Osteocyte (in vitro differentiated cells): ENCODE measurements around the gene ENG. TPM values are rescaled to one million over a fixed set of nuclear protein-coding genes. Genes with fewer than 3 reads are reported as not detected.

Source experiments
- DNase-seq: peaks from one replicate; pipeline ENCODE4 v3.0.0; 2021; ENCODE audit warnings: mixed read lengths; ENCODE audit not compliant: unreplicated experiment; ENCODE audit errors: extremely low spot score
- H3K27ac Mint-ChIP-seq: one replicate; pipeline ENCODE4 v1.8.0; 2021; ENCODE audit warnings: mild to moderate bottlenecking, mixed read lengths; ENCODE audit not compliant: unreplicated experiment
- H3K27me3 Mint-ChIP-seq: one replicate; pipeline ENCODE4 v1.8.0; 2021; ENCODE audit warnings: mixed read lengths; ENCODE audit not compliant: unreplicated experiment
- H3K36me3 Mint-ChIP-seq: one replicate; pipeline ENCODE4 v1.8.0; 2021; ENCODE audit warnings: mixed read lengths; ENCODE audit not compliant: unreplicated experiment
- H3K4me1 Mint-ChIP-seq: one replicate; pipeline ENCODE4 v1.8.0; 2021; ENCODE audit warnings: mixed read lengths; ENCODE audit not compliant: unreplicated experiment
- H3K4me3 Mint-ChIP-seq: one replicate; pipeline ENCODE4 v1.8.0; 2021; ENCODE audit warnings: mild to moderate bottlenecking, moderate library complexity, mixed read lengths; ENCODE audit not compliant: unreplicated experiment
- H3K9me3 Mint-ChIP-seq: one replicate; pipeline ENCODE4 v1.8.0; 2021; ENCODE audit warnings: mixed read lengths; ENCODE audit not compliant: unreplicated experiment
- total RNA-seq: library from RNA; stranded (reverse); gene quantifications from 2 replicates; pipeline ENCODE4 v1.2.1, GENCODE V29; 2021
- TF ChIP-seq, protein P1 (sequence below): fragments of 200-600 bp; sonication (generic); IDR thresholded peaks from 2 replicates; pipeline ENCODE4 v1.5.0; 2021; ENCODE audit warnings: antibody characterized with exemption, mild to moderate bottlenecking, moderate library complexity

ENG gene
- total RNA-seq, 1 donor from 2014 or later, result 143 TPM

GRCh38 chr9:127776924-127777289 lies 77.6 kb downstream of the ENG start:
- no peak overlapping the region for H3K27ac Mint-ChIP-seq
- H3K4me1 Mint-ChIP-seq, result peaks cover 15% of the 10 kb centered on the region
- H3K36me3 Mint-ChIP-seq, result no peaks in the 10 kb centered on the region
- DNase-seq, result no peak
- no peaks in the 10 kb centered on the region for H3K9me3 Mint-ChIP-seq
- no peak overlapping the region for H3K4me3 Mint-ChIP-seq
- no peaks in the 10 kb centered on the region for H3K27me3 Mint-ChIP-seq
- TF ChIP-seq, protein P1, sequence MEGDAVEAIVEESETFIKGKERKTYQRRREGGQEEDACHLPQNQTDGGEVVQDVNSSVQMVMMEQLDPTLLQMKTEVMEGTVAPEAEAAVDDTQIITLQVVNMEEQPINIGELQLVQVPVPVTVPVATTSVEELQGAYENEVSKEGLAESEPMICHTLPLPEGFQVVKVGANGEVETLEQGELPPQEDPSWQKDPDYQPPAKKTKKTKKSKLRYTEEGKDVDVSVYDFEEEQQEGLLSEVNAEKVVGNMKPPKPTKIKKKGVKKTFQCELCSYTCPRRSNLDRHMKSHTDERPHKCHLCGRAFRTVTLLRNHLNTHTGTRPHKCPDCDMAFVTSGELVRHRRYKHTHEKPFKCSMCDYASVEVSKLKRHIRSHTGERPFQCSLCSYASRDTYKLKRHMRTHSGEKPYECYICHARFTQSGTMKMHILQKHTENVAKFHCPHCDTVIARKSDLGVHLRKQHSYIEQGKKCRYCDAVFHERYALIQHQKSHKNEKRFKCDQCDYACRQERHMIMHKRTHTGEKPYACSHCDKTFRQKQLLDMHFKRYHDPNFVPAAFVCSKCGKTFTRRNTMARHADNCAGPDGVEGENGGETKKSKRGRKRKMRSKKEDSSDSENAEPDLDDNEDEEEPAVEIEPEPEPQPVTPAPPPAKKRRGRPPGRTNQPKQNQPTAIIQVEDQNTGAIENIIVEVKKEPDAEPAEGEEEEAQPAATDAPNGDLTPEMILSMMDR, result no peak

DNA sequence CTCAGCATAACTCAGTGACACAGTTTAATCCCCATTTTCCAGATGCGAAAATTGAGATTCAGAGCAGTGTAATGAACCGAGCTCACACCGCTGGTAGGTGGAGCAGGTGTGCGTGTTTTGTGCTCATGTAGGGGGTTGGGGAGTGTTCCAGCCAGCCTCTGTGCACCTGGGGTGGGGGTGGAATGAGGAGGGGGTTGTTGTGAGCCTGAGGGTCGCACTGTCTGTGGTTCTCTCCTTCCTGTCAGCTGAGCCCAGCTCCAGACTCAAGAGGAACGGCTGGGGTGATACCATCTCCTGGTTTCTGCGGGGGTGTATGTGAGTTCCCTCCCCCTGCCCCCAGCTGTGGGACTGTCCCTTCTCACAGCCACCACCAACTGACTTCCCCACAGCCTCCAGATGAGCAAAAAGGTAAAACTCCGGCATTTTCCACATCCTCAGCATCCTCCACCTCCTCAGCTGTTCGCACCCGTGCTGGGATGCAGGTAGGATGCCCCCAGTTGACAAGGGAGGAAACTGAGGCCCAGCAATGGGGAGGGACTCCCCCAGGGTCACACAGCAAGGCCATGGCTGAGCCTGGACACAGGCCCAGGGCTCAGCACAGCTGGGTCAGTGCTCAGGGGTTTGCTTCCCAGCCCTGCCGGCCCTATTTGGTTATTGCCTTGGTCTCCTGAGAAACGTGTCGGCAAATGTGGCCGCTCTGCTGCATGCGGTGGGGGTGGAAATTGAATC lies 78.1 kb downstream of the ENG start:
- no peaks in the 10 kb centered on the region for H3K36me3 Mint-ChIP-seq
- peaks cover 15% of the 10 kb centered on the region for H3K4me1 Mint-ChIP-seq
- no peaks in the 10 kb centered on the region for H3K9me3 Mint-ChIP-seq
- no peaks in the 10 kb centered on the region for H3K27me3 Mint-ChIP-seq
- H3K4me3 Mint-ChIP-seq, result no peak overlapping the region
- DNase-seq, result no peak
- H3K27ac Mint-ChIP-seq, result no peak overlapping the region
- TF ChIP-seq, protein P1, result no peak

DNA sequence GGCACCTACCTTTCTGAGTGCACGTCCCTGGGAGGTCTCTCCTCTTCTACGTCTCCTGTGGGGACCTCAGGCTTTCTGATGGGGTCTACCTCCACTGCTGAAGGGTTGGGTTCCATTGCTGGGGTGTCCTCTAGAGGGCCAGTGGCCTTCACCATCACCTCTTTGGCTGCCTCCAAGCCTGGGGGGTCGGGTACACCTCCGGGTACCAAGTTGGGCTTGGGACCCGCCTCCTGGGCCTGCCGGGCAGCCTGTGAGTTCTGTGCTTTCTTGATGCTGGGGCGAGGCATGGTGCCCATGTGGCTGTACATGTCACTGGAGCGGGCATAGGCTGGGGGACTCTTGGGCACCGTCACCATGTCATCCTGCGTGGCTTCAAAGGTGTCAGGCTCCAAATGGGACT lies 80.5 kb downstream of the ENG start:
- no peaks in the 10 kb centered on the region for H3K27me3 Mint-ChIP-seq
- no peak for DNase-seq
- H3K4me1 Mint-ChIP-seq, result peaks cover 31% of the 10 kb centered on the region
- H3K4me3 Mint-ChIP-seq, result no peak overlapping the region
- no peaks in the 10 kb centered on the region for H3K36me3 Mint-ChIP-seq
- H3K9me3 Mint-ChIP-seq, result no peaks in the 10 kb centered on the region
- TF ChIP-seq, protein P1, result no peak
- H3K27ac Mint-ChIP-seq, result no peak overlapping the region

- TF ChIP-seq, protein P1, result no peak
- Mint-ChIP-seq H3K27ac (no peak overlapping the region), H3K4me1 (peaks cover 33% of the 10 kb centered on the region), H3K36me3 (no peaks in the 10 kb centered on the region), H3K9me3 (no peaks in the 10 kb centered on the region), H3K27me3 (no peaks in the 10 kb centered on the region), H3K4me3 (no peak overlapping the region)
- no peak for DNase-seq
Observed at GRCh38 chr9:127773272-127773671, 81.2 kb downstream of the ENG start.

GRCh38 chr9:127772603-127773002 lies 81.9 kb downstream of the ENG start:
- H3K36me3 Mint-ChIP-seq, result no peaks in the 10 kb centered on the region
- H3K9me3 Mint-ChIP-seq, result no peaks in the 10 kb centered on the region
- peaks cover 38% of the 10 kb centered on the region for H3K4me1 Mint-ChIP-seq
- no peak overlapping the region for H3K4me3 Mint-ChIP-seq
- no peak overlapping the region for H3K27ac Mint-ChIP-seq
- DNase-seq, result no peak
- TF ChIP-seq, protein P1, result no peak
- no peaks in the 10 kb centered on the region for H3K27me3 Mint-ChIP-seq
